ENCODE data around the gene CRLF2. TPM values are rescaled to one million over a fixed set of nuclear protein-coding genes. Genes with fewer than 3 reads are reported as not detected.
"Not testable (repeated sequence)": the region's sequence is repeated elsewhere in the genome, so short reads cannot be mapped to it uniquely, and the experiment has no call there.

Gene CRLF2
- total RNA-seq, 4 donors from 2014 or later = not detected

DNA sequence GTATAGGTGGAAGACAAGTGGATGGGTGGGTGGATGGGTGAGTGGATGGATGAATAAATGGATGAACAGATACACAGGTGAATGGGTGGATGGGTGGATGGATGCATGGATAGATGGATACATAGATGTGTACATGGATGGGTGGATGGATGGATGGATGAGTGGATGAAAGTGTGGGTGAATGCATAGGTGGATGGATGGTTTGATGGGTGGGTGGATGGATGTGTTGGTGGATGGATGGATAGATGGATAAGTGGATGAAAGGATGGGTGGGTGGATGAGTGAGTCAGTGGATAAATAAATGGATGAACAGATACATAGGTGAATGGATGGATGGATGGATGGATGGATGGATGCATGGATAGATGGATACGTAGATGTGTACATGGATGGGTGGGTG, 1.6 kb downstream of the CRLF2 start:
- intact Hi-C loops (cut with DNase I) = no loop called here
- Histone ChIP-seq H3K27me3 (no peaks in the 10 kb centered on the region), H3K9me3 (no peaks in the 10 kb centered on the region), H3K27ac (no peak overlapping the region), H3K36me3 (no peaks in the 10 kb centered on the region), H3K4me1 (peaks cover 0 to 8% of the 10 kb centered on the region in 2 donors), H3K4me3 (replicated peaks in 1 of 3) (no peak overlapping the region)
- 93 to 95% methylated on average over 1 of the region's 1 CpG for WGBS, 2 donors
- TF ChIP-seq POLR2A (IDR thresholded peaks at IDR 0.05) (no peak), CTCF (IDR thresholded peaks at IDR 0.05) (no peak)
- DNase-seq = no peak

DNA sequence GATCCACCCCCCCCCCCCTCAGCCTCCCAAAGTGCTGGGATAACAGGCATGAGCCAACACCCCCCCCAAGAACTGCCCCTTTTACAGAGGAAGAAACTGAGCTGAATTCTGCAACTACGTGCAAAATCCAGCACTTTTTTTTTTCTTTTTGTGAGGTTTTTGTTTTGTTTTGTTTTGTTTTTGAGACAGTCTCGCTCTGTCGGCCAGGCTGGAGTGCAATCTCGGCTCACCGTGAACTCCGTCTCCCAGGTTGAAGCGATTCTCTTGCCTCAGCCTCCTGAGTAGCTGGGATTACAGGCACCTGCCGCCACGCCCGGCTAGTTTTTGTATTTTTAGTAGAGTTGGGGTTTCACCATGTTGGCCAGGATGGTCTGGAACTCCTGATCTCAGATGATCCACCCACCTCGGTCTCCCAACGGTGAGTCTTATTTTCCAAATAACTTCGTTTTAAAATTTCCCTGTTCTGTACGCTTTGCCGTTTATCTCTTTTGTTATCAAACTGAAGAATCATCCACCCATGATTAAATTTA, 4.9 kb downstream of the CRLF2 start:
- H3K36me3 ChIP-seq = no peaks in the 10 kb centered on the region
- peaks cover 0 to 18% of the 10 kb centered on the region in 2 donors for H3K4me1 ChIP-seq
- peak overlapping the region; percentile 59 to 77 (median 72) for H3K27ac ChIP-seq
- TF ChIP-seq POLR2A (IDR thresholded peaks at IDR 0.05) (no peak), CTCF (IDR thresholded peaks at IDR 0.05) (no peak)
- H3K9me3 ChIP-seq = no peaks in the 10 kb centered on the region
- H3K27me3 ChIP-seq = no peaks in the 10 kb centered on the region
- no peak overlapping the region for H3K4me3 ChIP-seq (replicated peaks in 1 of 3)
- intact Hi-C loops (cut with DNase I) = no loop called here
- DNase-seq = peak; percentile 70 to 80
- WGBS, 2 donors = 24 to 28% methylated on average over 15 of the region's 15 CpGs

DNA sequence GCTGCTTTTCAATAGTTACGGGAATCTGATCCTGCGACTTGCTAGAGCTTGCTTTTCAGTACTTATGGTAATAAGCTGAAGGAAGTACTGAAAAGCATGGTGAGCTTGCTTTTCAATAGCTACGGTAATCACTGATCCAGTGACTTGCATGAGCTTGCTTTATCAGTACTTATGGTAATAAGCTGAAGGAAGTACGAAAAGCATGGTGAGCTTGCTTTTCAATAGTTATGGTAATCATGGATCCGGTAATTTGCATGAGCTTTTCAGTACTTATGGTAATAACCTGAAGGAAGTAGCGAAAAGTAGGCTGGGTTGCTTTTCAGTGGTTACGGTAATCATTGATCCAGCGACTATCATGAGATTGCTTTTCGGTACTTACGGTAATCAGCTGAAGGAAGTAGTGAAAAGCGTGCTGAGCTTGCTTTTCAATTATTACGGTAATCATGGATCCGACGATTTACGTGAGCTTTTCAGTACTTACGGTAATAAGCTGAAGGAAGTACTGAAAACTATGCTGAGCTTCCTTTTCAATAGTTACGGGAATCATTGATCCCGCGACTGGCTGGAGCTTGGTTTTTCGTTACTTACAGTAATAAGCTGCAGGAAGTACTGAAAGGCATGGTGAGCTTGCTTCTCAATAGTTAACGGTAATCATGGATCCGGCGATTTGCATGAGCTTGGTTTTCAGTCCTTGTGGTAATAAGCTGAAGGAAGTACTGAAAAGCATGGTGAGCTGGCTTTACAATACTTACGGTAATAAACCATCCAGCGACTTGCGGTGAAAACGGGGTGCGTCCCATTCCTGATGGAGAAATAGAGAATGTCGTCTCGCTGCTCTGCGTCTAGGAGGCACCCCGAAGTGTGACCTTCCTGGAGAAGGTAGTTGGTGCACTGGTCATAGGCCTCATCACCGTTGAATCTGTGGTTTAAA, 6.5 kb downstream of the CRLF2 start:
- Histone ChIP-seq H3K27me3 (no peaks in the 10 kb centered on the region), H3K36me3 (no peaks in the 10 kb centered on the region), H3K27ac (no peak overlapping the region), H3K4me3 (replicated peaks in 1 of 3) (peak overlapping the region in 1 of 3 donors; percentile 23), H3K4me1 (peaks cover 0 to 18% of the 10 kb centered on the region in 2 donors), H3K9me3 (no peaks in the 10 kb centered on the region)
- 1 to 3% methylated on average over 33 of the region's 33 CpGs for WGBS, 2 donors
- intact Hi-C loops (cut with DNase I) = no loop called here
- peak; percentile 14 to 16 for DNase-seq
- TF ChIP-seq CTCF (IDR thresholded peaks at IDR 0.05) = no peak
- TF ChIP-seq POLR2A (IDR thresholded peaks at IDR 0.05) = no peak

- TF ChIP-seq POLR2A (IDR thresholded peaks at IDR 0.05) = no peak
- no peak for TF ChIP-seq CTCF (IDR thresholded peaks at IDR 0.05)
- Histone ChIP-seq H3K36me3 (no peaks in the 10 kb centered on the region), H3K27ac (no peak overlapping the region), H3K9me3 (no peaks in the 10 kb centered on the region), H3K4me3 (replicated peaks in 1 of 3) (no peak overlapping the region), H3K4me1 (peaks cover 0 to 10% of the 10 kb centered on the region in 2 donors), H3K27me3 (no peaks in the 10 kb centered on the region)
- intact Hi-C loops (cut with DNase I) = no loop called here
- WGBS, 2 donors = 87 to 88% methylated on average over 21 of the region's 21 CpGs
- DNase-seq = no peak
Observed at GRCh38 chrX:1202251-1202650, 10.2 kb downstream of the CRLF2 start.

DNA sequence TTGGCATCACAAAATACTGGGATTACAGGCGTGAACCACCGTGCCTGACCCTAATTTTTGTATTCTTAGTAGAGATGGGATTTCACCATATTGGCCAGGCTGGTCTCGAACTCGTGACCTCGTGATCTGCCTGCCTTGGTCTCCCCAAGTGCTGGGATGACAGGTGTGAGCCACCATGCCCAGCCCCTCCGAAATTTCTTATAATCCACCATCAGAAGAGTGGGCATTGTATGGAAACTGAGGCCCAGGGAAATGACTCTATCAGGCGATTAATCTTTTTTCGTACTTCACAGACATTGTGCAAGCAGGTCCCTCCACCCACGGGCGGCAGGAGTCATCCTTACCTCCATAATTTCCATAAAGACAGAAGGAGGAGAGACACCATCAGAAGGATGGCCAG, 16.0 kb downstream of the CRLF2 start:
- no peak overlapping the region for H3K27ac ChIP-seq
- intact Hi-C loops (cut with DNase I) = no loop called here
- H3K4me3 ChIP-seq (replicated peaks in 1 of 3) = no peak overlapping the region
- TF ChIP-seq CTCF (IDR thresholded peaks at IDR 0.05) = no peak
- no peak for TF ChIP-seq POLR2A (IDR thresholded peaks at IDR 0.05)
- H3K27me3 ChIP-seq = no peaks in the 10 kb centered on the region
- H3K4me1 ChIP-seq = no peaks in the 10 kb centered on the region
- no peak for DNase-seq
- H3K36me3 ChIP-seq = no peaks in the 10 kb centered on the region
- 81 to 95% methylated on average over 10 of the region's 10 CpGs for WGBS, 2 donors
- no peaks in the 10 kb centered on the region for H3K9me3 ChIP-seq

DNA sequence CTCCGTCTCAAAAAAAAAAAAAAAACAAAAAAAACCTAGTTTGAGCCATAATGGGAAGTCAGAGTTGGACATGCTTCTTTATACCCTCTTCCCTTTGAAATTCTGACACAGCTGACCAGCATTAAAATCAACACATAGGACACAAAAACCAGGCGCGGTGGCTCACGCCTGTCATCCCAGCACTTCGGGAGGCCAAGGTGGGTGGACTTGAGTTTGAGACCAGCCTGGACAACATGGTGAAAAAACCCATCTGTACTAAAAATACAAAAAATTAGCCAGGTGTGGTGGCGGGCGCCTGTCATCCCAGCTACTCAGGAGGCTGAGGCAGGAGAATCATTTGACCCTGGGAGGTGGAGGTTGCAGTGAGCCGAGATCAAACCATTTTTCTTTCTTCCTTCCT, 20.3 kb downstream of the CRLF2 start:
- DNase-seq; H3K27ac ChIP-seq; intact Hi-C loops (cut with DNase I); H3K4me3 ChIP-seq (replicated peaks in 1 of 3); H3K9me3 ChIP-seq; H3K27me3 ChIP-seq; H3K4me1 ChIP-seq; H3K36me3 ChIP-seq: not testable (repeated sequence)
- WGBS, 2 donors = 79 to 83% methylated on average over 8 of the region's 8 CpGs
